Brain microvascular endothelial cell (primary cell): ENCODE measurements around the gene PFDN4.

Experiments used
- DNase-seq: peaks from one replicate; pipeline ENCODE4 v3.0.0-alpha.2; 2020
- H3K27ac ChIP-seq: fragments of 250-450 bp; sonication (Bioruptor Pico); 2 replicates; pipeline ENCODE4 v1.5.1; 2020; ENCODE audit warnings: mild to moderate bottlenecking, moderate library complexity
- H3K27me3 ChIP-seq: fragments of 250-450 bp; sonication (Bioruptor Pico); replicated peaks from 2 replicates; pipeline ENCODE4 v1.5.1; 2020; ENCODE audit warnings: mild to moderate bottlenecking
- H3K36me3 ChIP-seq: fragments of 250-450 bp; sonication (Bioruptor Pico); replicated peaks from 2 replicates; pipeline ENCODE4 v1.5.1; 2020; ENCODE audit warnings: mild to moderate bottlenecking
- H3K4me3 ChIP-seq: 2 replicates; pipeline ENCODE4 v1.5.1; 2011; ENCODE audit warnings: low read depth, mild to moderate bottlenecking, control low read depth, low read length, moderate library complexity
- in situ Hi-C: cut with HindIII; loops from 2 replicates; pipeline ENCODE4 v1.10.0; 2017; ENCODE audit warnings: low sequenced_read_pairs, low pct_ligation_motif_present
- TF ChIP-seq, protein P1 (sequence below): IDR thresholded peaks from 2 replicates; pipeline ENCODE4 v1.5.1; 2011; ENCODE audit warnings: low read depth, mild to moderate bottlenecking, moderate library complexity, low read length, control low read depth, inconsistent platforms; ENCODE audit errors: missing control alignments

PFDN4 gene

GRCh38 chr20:54255157-54255556 is 47.3 kb downstream of the PFDN4 start:
- DNase-seq, result peak; percentile 27
- peak overlapping the region; percentile 51 for H3K27ac ChIP-seq
- H3K36me3 ChIP-seq, result no peaks in the 10 kb centered on the region
- in situ Hi-C loops, result no loop called here
- H3K27me3 ChIP-seq, result no peaks in the 10 kb centered on the region
- TF ChIP-seq, protein P1, sequence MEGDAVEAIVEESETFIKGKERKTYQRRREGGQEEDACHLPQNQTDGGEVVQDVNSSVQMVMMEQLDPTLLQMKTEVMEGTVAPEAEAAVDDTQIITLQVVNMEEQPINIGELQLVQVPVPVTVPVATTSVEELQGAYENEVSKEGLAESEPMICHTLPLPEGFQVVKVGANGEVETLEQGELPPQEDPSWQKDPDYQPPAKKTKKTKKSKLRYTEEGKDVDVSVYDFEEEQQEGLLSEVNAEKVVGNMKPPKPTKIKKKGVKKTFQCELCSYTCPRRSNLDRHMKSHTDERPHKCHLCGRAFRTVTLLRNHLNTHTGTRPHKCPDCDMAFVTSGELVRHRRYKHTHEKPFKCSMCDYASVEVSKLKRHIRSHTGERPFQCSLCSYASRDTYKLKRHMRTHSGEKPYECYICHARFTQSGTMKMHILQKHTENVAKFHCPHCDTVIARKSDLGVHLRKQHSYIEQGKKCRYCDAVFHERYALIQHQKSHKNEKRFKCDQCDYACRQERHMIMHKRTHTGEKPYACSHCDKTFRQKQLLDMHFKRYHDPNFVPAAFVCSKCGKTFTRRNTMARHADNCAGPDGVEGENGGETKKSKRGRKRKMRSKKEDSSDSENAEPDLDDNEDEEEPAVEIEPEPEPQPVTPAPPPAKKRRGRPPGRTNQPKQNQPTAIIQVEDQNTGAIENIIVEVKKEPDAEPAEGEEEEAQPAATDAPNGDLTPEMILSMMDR, result no peak
- no peak overlapping the region for H3K4me3 ChIP-seq

DNA sequence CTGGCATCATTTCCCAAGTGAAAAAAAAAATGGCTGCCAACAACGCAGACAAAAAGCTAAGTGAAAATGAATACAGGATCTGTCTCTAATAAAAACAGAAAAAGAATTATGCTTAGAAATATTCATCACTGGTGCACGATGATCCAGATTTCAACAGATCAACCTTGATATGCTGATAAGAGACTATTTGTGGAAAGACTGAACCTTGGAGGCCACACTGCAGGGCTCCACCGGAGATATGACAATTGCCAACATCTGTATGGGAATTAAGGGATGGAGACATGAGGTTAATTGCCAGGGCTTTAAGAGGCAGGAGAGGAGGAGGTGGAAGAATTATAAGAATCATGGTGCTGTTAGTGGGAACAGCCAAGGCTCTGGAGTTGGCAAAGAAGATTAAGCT is 48.3 kb downstream of the PFDN4 start:
- no peak for DNase-seq
- TF ChIP-seq, protein P1, result no peak
- in situ Hi-C loops, result no loop called here
- H3K27me3 ChIP-seq, result no peaks in the 10 kb centered on the region
- no peak overlapping the region for H3K27ac ChIP-seq
- H3K36me3 ChIP-seq, result no peaks in the 10 kb centered on the region
- H3K4me3 ChIP-seq, result no peak overlapping the region

DNA sequence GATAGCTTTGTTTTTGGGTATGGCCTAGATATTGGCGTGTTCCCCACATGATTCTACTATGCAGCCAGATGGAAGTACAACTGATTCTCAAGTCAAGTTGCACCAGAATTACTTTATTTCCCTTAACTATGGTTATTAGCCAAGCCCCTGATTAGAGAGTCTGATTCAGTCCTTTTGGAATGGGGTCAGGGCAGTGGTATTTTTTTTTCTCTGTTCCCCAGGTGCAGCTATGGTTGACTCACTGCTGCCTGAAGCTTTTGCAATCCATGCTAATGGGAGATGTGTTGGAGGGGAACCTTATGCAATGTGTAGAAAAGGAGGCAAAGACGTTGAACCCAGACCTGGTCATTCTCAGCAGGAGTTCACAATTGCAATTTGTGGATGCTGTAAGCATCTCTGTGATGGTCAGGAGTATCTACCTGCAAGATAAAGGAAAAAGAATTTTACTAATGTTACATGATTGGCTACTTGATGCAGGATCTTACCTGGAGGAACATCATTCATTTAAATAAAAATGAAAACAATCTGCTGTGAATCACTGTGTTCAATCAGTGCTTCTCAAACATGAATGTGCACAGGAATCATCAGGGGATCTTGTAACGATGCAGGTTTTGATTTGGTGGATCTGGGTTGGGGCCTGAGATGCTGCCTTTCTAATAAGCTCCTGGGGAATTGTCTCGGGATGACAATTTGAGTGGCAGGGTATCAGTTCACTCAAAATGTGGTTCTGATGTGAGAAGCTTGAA is 49.4 kb downstream of the PFDN4 start:
- H3K27ac ChIP-seq, result no peak overlapping the region
- no peak overlapping the region for H3K4me3 ChIP-seq
- no peaks in the 10 kb centered on the region for H3K36me3 ChIP-seq
- in situ Hi-C loops, result no loop called here
- TF ChIP-seq, protein P1, result no peak
- DNase-seq, result peak; percentile 80
- no peaks in the 10 kb centered on the region for H3K27me3 ChIP-seq

GRCh38 chr20:54260116-54260515 is 52.2 kb downstream of the PFDN4 start:
- H3K4me3 ChIP-seq, result no peak overlapping the region
- DNase-seq, result no peak
- H3K27me3 ChIP-seq, result no peaks in the 10 kb centered on the region
- H3K27ac ChIP-seq, result no peak overlapping the region
- TF ChIP-seq, protein P1, result no peak
- in situ Hi-C loops, result no loop called here
- H3K36me3 ChIP-seq, result no peaks in the 10 kb centered on the region

- in situ Hi-C loops, result no loop called here
- TF ChIP-seq, protein P1, result no peak
- H3K27ac ChIP-seq, result no peak overlapping the region
- H3K4me3 ChIP-seq, result no peak overlapping the region
- no peaks in the 10 kb centered on the region for H3K27me3 ChIP-seq
- no peaks in the 10 kb centered on the region for H3K36me3 ChIP-seq
- no peak for DNase-seq
Measured at GRCh38 chr20:54262671-54263070, 54.8 kb downstream of the PFDN4 start.
